ENCODE measurements around the gene FAM168A. TPM values are rescaled to one million over a fixed set of nuclear protein-coding genes. Genes with fewer than 3 reads are reported as not detected.
A peak's percentile ranks its signal among the peaks of the same experiment; 100 is the strongest.

The FAM168A gene
- total RNA-seq: 10 to 100 TPM; 28.8 to 53.5 (median 30.6) TPM

- peak; percentile 87 to 92 for DNase-seq (ENCODE audit: low spot score in 2 of 2)
- peak within 1 kb of the TSS; percentile 80 to 94 (median 88) for H3K27ac ChIP-seq
- peak in 1 of 2 donors; percentile 74 for TF ChIP-seq POLR2A (IDR thresholded peaks at IDR 0.05)
- peak in 3 of 5 experiments; percentile 22 to 65 (median 56) for TF ChIP-seq CTCF (IDR thresholded peaks at IDR 0.05)
- peak in 1 of 2 donors; percentile 92 for TF ChIP-seq EP300 (IDR thresholded peaks at IDR 0.05)
- no peaks in the 10 kb centered on the region for H3K36me3 ChIP-seq
- peaks cover 0 to 35% (median 14%) of the 10 kb centered on the region in 4 donors for H3K4me1 ChIP-seq
- H3K4me3 ChIP-seq: peak within 1 kb of the TSS; percentile 57 to 87 (median 78)
- 1% methylated on average over 45 to 49 of the region's 64 CpGs for WGBS, 2 donors
- H3K9me3 ChIP-seq: no peaks in the 10 kb centered on the region
- no peaks in the 10 kb centered on the region for H3K27me3 ChIP-seq
Observed at GRCh38 chr11:73597956-73598718, at the start of gene FAM168A. Gene FAM168A (minus strand): TSS chr11:73598112. CDS start chr11:73468474, 129,638 bp downstream.

GRCh38 chr11:73647459-73648100, 49.7 kb upstream of the FAM168A start:
- peak; percentile 82 to 84 for DNase-seq (ENCODE audit: low spot score in 2 of 2)
- no peaks in the 10 kb centered on the region for H3K36me3 ChIP-seq
- H3K27ac ChIP-seq: peak overlapping the region; percentile 54 to 87 (median 69)
- H3K27me3 ChIP-seq: no peaks in the 10 kb centered on the region
- H3K4me1 ChIP-seq: peaks cover 0 to 66% (median 12%) of the 10 kb centered on the region in 4 donors
- peak overlapping the region; percentile 29 to 52 (median 47) for H3K4me3 ChIP-seq
- H3K9me3 ChIP-seq: no peaks in the 10 kb centered on the region
- 9 to 13% methylated on average over 21 to 23 of the region's 23 CpGs for WGBS, 2 donors
- TF ChIP-seq POLR2A (IDR thresholded peaks at IDR 0.05) (peak; percentile 30 to 75), CTCF (IDR thresholded peaks at IDR 0.05) (no peak), EP300 (IDR thresholded peaks at IDR 0.05) (peak; percentile 55 to 79)

GRCh38 chr11:73645972-73646631, 48.2 kb upstream of the FAM168A start, which contains the start of gene PLEKHB1:
Gene PLEKHB1 (plus strand): TSS chr11:73646581. CDS start chr11:73646609, 28 bp downstream.
- H3K27ac ChIP-seq: peak within 1 kb of the TSS in 2 of 4 donors; percentile 70 to 87
- no peaks in the 10 kb centered on the region for H3K27me3 ChIP-seq
- H3K9me3 ChIP-seq: no peaks in the 10 kb centered on the region
- TF ChIP-seq POLR2A (IDR thresholded peaks at IDR 0.05) (no peak), EP300 (IDR thresholded peaks at IDR 0.05) (no peak), CTCF (IDR thresholded peaks at IDR 0.05) (no peak)
- WGBS, 2 donors: 38 to 54% methylated on average over 24 to 26 of the region's 26 CpGs
- H3K4me3 ChIP-seq: peak within 1 kb of the TSS; percentile 29 to 52 (median 47)
- DNase-seq (ENCODE audit: low spot score in 2 of 2): no peak
- H3K36me3 ChIP-seq: no peaks in the 10 kb centered on the region
- H3K4me1 ChIP-seq: peaks cover 0 to 51% (median 4%) of the 10 kb centered on the region in 4 donors

- 46 to 55% methylated on average over 16 of the region's 16 CpGs for WGBS, 2 donors
- Histone ChIP-seq H3K36me3 (no peaks in the 10 kb centered on the region), H3K27me3 (no peaks in the 10 kb centered on the region), H3K9me3 (no peaks in the 10 kb centered on the region), H3K27ac (peak overlapping the region in 2 of 4 donors; percentile 34 to 67), H3K4me1 (peaks cover 0 to 48% (median 4%) of the 10 kb centered on the region in 4 donors), H3K4me3 (no peak overlapping the region)
- TF ChIP-seq CTCF (IDR thresholded peaks at IDR 0.05) (no peak), POLR2A (IDR thresholded peaks at IDR 0.05) (no peak), EP300 (IDR thresholded peaks at IDR 0.05) (no peak)
- DNase-seq (ENCODE audit: low spot score in 2 of 2): no peak
Observed at GRCh38 chr11:73645121-73645969, 47.4 kb upstream of the FAM168A start.

Measured in tibial nerve (tissue), 4 donors.